ENCODE results near the gene CENPP.

The CENPP gene

DNA sequence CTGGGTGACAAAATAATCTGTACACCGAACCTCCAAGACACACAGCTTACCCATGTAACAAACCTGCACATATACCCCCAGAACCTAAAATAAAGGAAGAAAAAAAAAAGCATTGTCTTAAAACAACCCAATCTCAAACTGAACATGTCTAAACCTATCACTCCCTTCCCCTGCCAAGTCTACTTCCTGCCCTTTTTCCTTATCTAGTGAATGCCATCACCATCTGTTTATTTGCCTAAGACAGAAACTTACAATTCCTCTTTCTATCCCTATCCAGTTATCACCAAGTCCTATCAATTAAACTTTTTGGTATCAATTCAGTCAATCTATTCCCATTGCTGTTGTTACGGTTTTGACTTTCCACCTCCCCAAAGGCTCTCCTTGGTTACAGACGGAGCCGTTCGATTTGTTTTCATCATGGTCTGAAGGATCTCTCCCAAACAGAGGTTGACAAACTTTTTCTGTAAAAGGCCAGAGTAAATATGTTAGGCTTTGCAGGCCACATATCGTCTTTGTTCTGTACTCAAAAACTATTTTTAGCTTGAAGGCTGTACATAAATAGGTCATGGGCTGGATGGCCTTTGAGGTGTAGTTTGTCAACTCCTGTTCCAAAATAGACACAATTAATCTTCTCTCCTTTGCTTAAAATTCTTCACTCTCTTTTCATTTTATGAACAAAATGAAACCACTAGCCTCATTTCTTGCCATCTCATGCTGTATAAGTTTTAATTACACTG, 12.7 kb upstream of the CENPP start:
- Histone ChIP-seq H3K4me3 (ENCODE audit: low read depth, low read length) (no peak overlapping the region), H3K9me3 (ENCODE audit: control insufficient read depth, insufficient read depth, low read depth, low read length) (no peaks in the 10 kb centered on the region), H3K36me3 (ENCODE audit: control insufficient read depth, insufficient read depth, low read length) (peaks cover 89% of the 10 kb centered on the region), H3K27ac (ENCODE audit: low read depth, low read length) (0 out of 2 replicates have a peak overlapping the region, but pooled peaks have one; percentile 0), H3K9ac (ENCODE audit: low read length) (no peak overlapping the region), H3K4me1 (ENCODE audit: control insufficient read depth, insufficient read depth, low read length) (no peaks in the 10 kb centered on the region), H3K27me3 (ENCODE audit: control insufficient read depth, insufficient read depth, low read length) (no peaks in the 10 kb centered on the region)

- no peak overlapping the region for H3K4me3 ChIP-seq (ENCODE audit: low read depth, low read length)
- no peaks in the 10 kb centered on the region for H3K9me3 ChIP-seq (ENCODE audit: control insufficient read depth, insufficient read depth, low read depth, low read length)
- 0 out of 2 replicates have a peak overlapping the region, but pooled peaks have one; percentile 0 for H3K27ac ChIP-seq (ENCODE audit: low read depth, low read length)
- H3K4me1 ChIP-seq (ENCODE audit: control insufficient read depth, insufficient read depth, low read length) = no peaks in the 10 kb centered on the region
- peak overlapping the region; percentile 26 for H3K9ac ChIP-seq (ENCODE audit: low read length)
- peaks cover 89% of the 10 kb centered on the region for H3K36me3 ChIP-seq (ENCODE audit: control insufficient read depth, insufficient read depth, low read length)
- no peaks in the 10 kb centered on the region for H3K27me3 ChIP-seq (ENCODE audit: control insufficient read depth, insufficient read depth, low read length)
These were observed 12.1 kb upstream of the CENPP start for GRCh38 chr9:92313624-92314012.

- no peak overlapping the region for H3K9ac ChIP-seq (ENCODE audit: low read length)
- peaks cover 89% of the 10 kb centered on the region for H3K36me3 ChIP-seq (ENCODE audit: control insufficient read depth, insufficient read depth, low read length)
- no peak overlapping the region for H3K4me3 ChIP-seq (ENCODE audit: low read depth, low read length)
- no peaks in the 10 kb centered on the region for H3K4me1 ChIP-seq (ENCODE audit: control insufficient read depth, insufficient read depth, low read length)
- H3K27ac ChIP-seq (ENCODE audit: low read depth, low read length) = no peak overlapping the region
- H3K9me3 ChIP-seq (ENCODE audit: control insufficient read depth, insufficient read depth, low read depth, low read length) = no peaks in the 10 kb centered on the region
- H3K27me3 ChIP-seq (ENCODE audit: control insufficient read depth, insufficient read depth, low read length) = no peaks in the 10 kb centered on the region
These were observed 10.3 kb upstream of the CENPP start for GRCh38 chr9:92315456-92315855.

DNA sequence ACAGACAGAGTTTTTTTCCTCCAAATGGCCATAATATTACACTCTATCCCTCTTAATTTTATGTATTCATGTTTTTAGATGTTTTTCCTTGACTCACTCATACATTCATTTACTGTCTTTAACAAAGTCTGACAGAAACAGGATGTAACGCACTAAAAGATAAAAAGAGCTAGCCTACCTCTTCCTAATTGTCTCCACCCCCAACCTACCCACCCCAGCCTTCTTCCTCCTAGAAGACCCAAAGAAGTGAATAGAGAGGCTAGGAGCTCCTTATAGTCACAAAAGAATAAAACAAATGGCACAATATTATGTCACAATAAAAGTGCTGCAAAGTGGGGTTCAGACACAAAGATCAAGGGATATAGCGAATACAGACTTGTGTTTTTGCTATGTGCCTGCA, 1.3 kb upstream of the CENPP start:
- peak overlapping the region; percentile 96; the same call in 1 of the 2 replicates for H3K27ac ChIP-seq (ENCODE audit: low read depth, low read length)
- peak overlapping the region; percentile 92 for H3K4me3 ChIP-seq (ENCODE audit: low read depth, low read length)
- H3K9me3 ChIP-seq (ENCODE audit: control insufficient read depth, insufficient read depth, low read depth, low read length) = no peaks in the 10 kb centered on the region
- H3K36me3 ChIP-seq (ENCODE audit: control insufficient read depth, insufficient read depth, low read length) = peaks cover 34% of the 10 kb centered on the region
- H3K4me1 ChIP-seq (ENCODE audit: control insufficient read depth, insufficient read depth, low read length) = peaks cover 12% of the 10 kb centered on the region; the same call in 1 of the 2 replicates
- no peaks in the 10 kb centered on the region for H3K27me3 ChIP-seq (ENCODE audit: control insufficient read depth, insufficient read depth, low read length)
- peak overlapping the region; percentile 98 for H3K9ac ChIP-seq (ENCODE audit: low read length)

- peaks cover 30% of the 10 kb centered on the region for H3K36me3 ChIP-seq (ENCODE audit: control insufficient read depth, insufficient read depth, low read length)
These were observed 874 bp upstream of the CENPP start for GRCh38 chr9:92324889-92325268.

DNA sequence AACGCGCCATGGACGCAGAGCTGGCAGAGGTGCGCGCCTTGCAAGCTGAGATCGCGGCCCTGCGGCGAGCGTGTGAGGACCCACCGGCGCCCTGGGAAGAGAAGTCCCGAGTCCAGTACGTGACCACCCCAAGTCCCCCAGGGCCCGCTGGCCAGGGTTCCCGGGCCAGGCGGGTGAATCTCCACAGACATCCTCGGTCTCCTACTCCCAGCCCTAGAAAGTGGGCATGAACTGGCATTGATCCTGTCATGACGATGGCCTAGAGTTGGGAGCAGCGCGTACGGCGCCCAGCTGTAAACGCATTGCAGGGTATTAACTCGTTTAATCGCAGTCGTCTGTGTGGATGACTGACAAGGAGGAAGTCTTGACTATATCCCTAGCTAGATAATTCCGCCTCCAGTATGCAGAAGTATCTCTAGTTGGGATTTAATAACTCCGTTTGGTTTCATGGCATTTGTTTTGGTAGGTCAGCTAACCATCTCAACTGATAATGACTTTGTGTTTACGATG, 293 bp downstream of the CENPP start:
- Histone ChIP-seq H3K27me3 (ENCODE audit: control insufficient read depth, insufficient read depth, low read length) (no peaks in the 10 kb centered on the region), H3K36me3 (ENCODE audit: control insufficient read depth, insufficient read depth, low read length) (peaks cover 22% of the 10 kb centered on the region), H3K4me1 (ENCODE audit: control insufficient read depth, insufficient read depth, low read length) (peaks cover 12% of the 10 kb centered on the region; the same call in 1 of the 2 replicates), H3K4me3 (ENCODE audit: low read depth, low read length) (peak overlapping the region; percentile 92), H3K9ac (ENCODE audit: low read length) (peak overlapping the region; percentile 98), H3K27ac (ENCODE audit: low read depth, low read length) (peak overlapping the region; percentile 96; the same call in 1 of the 2 replicates), H3K9me3 (ENCODE audit: control insufficient read depth, insufficient read depth, low read depth, low read length) (no peaks in the 10 kb centered on the region)

More at GRCh38 chr9:92324889-92325268, 874 bp upstream of the CENPP start:
- H3K9ac ChIP-seq (ENCODE audit: low read length) = peak overlapping the region; percentile 98
- no peaks in the 10 kb centered on the region for H3K9me3 ChIP-seq (ENCODE audit: control insufficient read depth, insufficient read depth, low read depth, low read length)
- no peaks in the 10 kb centered on the region for H3K27me3 ChIP-seq (ENCODE audit: control insufficient read depth, insufficient read depth, low read length)
- peaks cover 12% of the 10 kb centered on the region; the same call in 1 of the 2 replicates for H3K4me1 ChIP-seq (ENCODE audit: control insufficient read depth, insufficient read depth, low read length)
- peak overlapping the region; percentile 96; the same call in 1 of the 2 replicates for H3K27ac ChIP-seq (ENCODE audit: low read depth, low read length)
- peak overlapping the region; percentile 92 for H3K4me3 ChIP-seq (ENCODE audit: low read depth, low read length)

DNA sequence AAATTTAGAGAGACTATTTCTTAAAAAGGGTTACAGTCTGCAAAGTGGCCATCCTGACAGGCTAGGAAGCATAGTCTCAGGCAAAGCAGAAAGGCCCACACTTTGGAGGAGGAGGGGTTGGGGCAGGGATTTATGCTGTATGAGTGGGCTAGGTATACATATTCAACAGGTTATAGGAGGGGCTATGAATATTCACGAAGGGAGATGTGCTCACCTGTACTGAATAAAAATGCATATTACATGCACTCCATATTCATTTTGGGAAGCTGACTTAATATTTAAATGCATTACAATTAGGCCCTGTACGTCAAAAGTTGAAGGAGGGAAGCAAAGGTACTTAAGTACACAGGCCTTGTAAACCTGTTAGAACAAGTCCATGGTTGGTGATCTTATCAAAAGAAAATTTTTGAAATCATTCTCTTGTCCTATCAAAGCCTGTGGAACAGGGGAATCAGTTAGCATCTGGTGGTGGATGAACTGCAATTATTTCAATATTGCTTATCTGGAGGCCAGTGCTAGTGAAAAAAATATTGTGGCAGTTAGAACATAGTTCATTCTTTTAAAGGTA, 1.6 kb downstream of the CENPP start:
- no peaks in the 10 kb centered on the region for H3K27me3 ChIP-seq (ENCODE audit: control insufficient read depth, insufficient read depth, low read length)
- H3K9me3 ChIP-seq (ENCODE audit: control insufficient read depth, insufficient read depth, low read depth, low read length) = no peaks in the 10 kb centered on the region
- 0 out of 2 replicates have a peak overlapping the region, but pooled peaks have one; percentile 92 for H3K4me3 ChIP-seq (ENCODE audit: low read depth, low read length)
- H3K36me3 ChIP-seq (ENCODE audit: control insufficient read depth, insufficient read depth, low read length) = peaks cover 10% of the 10 kb centered on the region
- H3K9ac ChIP-seq (ENCODE audit: low read length) = no peak overlapping the region
- H3K4me1 ChIP-seq (ENCODE audit: control insufficient read depth, insufficient read depth, low read length) = peaks cover 12% of the 10 kb centered on the region; the same call in 1 of the 2 replicates
- no peak overlapping the region for H3K27ac ChIP-seq (ENCODE audit: low read depth, low read length)

GRCh38 chr9:92328225-92328624, 2.5 kb downstream of the CENPP start:
- no peaks in the 10 kb centered on the region for H3K9me3 ChIP-seq (ENCODE audit: control insufficient read depth, insufficient read depth, low read depth, low read length)
- H3K36me3 ChIP-seq (ENCODE audit: control insufficient read depth, insufficient read depth, low read length) = peaks cover 3% of the 10 kb centered on the region
- H3K27me3 ChIP-seq (ENCODE audit: control insufficient read depth, insufficient read depth, low read length) = no peaks in the 10 kb centered on the region
- H3K4me1 ChIP-seq (ENCODE audit: control insufficient read depth, insufficient read depth, low read length) = peaks cover 12% of the 10 kb centered on the region; the same call in 1 of the 2 replicates
- no peak overlapping the region for H3K4me3 ChIP-seq (ENCODE audit: low read depth, low read length)
- no peak overlapping the region for H3K27ac ChIP-seq (ENCODE audit: low read depth, low read length)
- H3K9ac ChIP-seq (ENCODE audit: low read length) = no peak overlapping the region

- H3K4me3 ChIP-seq (ENCODE audit: low read depth, low read length) = no peak overlapping the region
- H3K9me3 ChIP-seq (ENCODE audit: control insufficient read depth, insufficient read depth, low read depth, low read length) = no peaks in the 10 kb centered on the region
- no peak overlapping the region for H3K9ac ChIP-seq (ENCODE audit: low read length)
- peaks cover 2% of the 10 kb centered on the region; the same call in 1 of the 2 replicates for H3K4me1 ChIP-seq (ENCODE audit: control insufficient read depth, insufficient read depth, low read length)
- H3K27ac ChIP-seq (ENCODE audit: low read depth, low read length) = no peak overlapping the region
- no peaks in the 10 kb centered on the region for H3K27me3 ChIP-seq (ENCODE audit: control insufficient read depth, insufficient read depth, low read length)
- peaks cover 8% of the 10 kb centered on the region for H3K36me3 ChIP-seq (ENCODE audit: control insufficient read depth, insufficient read depth, low read length)
These were observed 7.0 kb downstream of the CENPP start for GRCh38 chr9:92332577-92333281.

DNA sequence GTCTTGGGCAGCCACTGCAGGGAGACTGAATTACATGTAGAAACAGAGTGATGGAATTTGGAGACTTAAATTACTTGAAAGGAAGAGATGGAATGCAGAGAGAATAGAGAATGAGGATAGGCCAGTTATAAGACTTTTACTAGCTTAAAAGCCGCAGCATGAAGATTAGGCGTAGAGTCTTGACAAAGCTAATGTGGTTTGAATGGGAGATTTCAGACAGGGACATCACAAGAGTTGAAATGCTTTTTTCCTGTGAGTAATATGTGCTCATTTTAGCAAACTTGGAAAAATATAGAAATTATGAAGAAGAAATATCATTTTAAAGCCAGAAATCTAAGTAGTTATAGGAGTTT, 7.5 kb downstream of the CENPP start:
- no peak overlapping the region for H3K9ac ChIP-seq (ENCODE audit: low read length)
- H3K27me3 ChIP-seq (ENCODE audit: control insufficient read depth, insufficient read depth, low read length) = no peaks in the 10 kb centered on the region
- no peak overlapping the region for H3K4me3 ChIP-seq (ENCODE audit: low read depth, low read length)
- no peak overlapping the region for H3K27ac ChIP-seq (ENCODE audit: low read depth, low read length)
- H3K9me3 ChIP-seq (ENCODE audit: control insufficient read depth, insufficient read depth, low read depth, low read length) = no peaks in the 10 kb centered on the region
- H3K4me1 ChIP-seq (ENCODE audit: control insufficient read depth, insufficient read depth, low read length) = peaks cover 2% of the 10 kb centered on the region; the same call in 1 of the 2 replicates
- peaks cover 14% of the 10 kb centered on the region for H3K36me3 ChIP-seq (ENCODE audit: control insufficient read depth, insufficient read depth, low read length)
